NCI-H1436 treated with DMSO at 0.1 percent for 48 hours (cell line): Measurements from ENCODE around the gene CAT.

Source experiments
- DNase-seq: peaks from one replicate; lab custom pipeline; 2025; lab: John Stamatoyannopoulos, UW

CAT gene

DNA sequence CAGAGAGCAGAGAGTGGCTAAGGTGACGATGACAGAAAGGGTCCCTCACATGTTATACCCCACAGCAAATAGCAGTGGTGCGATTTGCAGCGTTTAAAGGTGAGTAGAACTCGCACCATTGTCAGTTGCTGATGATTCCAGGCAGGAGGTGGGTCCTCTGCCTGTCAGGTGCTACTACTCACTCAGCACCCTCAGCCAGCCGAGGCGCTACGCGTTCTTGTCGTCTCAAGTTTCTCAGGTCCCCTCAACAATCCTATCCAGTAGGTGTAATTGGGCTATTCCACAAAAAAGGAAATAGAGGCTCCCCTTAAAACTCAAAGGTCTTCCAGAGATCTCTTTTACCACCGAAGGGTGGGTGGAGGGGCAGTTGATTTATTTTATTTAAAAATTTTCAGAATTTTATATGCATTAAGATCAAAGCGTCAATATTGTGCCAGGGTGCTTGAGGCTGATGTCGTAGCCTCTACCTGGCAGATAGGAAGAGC, 56.5 kb downstream of the CAT start:
- DNase-seq: no peak

DNA sequence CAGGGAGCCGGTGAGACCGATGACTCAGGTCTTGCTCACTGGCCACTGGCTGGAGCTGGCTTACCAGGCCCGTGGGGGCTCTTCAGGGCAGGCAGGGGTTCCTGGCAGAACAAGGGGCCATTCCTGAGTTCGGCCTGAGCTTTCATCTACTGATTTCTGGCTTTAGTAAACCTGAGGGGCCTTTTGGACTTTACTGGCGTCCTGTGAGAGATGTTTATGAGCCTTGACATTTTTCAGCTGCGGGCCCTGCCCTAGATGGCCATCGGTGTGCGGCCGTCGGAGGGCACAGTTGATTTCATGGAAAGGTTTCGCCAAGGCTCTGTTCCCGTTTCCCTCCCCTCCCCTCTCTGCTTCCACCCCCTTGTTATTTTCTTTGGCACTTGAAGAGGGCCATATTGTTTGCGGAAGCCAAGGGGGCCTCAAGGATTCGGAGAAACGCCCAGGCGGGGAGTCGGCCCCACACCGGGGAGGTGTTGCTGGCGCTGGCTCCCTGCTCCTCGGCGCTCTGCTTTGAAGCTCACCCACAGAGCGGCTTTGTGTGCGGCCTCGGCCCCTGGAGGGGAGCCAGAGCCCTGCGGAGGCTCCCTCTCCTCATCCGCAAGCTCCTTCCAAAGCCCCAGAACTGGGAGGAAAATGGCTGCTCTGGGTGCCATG, 57.1 kb downstream of the CAT start:
- DNase-seq: no peak

DNA sequence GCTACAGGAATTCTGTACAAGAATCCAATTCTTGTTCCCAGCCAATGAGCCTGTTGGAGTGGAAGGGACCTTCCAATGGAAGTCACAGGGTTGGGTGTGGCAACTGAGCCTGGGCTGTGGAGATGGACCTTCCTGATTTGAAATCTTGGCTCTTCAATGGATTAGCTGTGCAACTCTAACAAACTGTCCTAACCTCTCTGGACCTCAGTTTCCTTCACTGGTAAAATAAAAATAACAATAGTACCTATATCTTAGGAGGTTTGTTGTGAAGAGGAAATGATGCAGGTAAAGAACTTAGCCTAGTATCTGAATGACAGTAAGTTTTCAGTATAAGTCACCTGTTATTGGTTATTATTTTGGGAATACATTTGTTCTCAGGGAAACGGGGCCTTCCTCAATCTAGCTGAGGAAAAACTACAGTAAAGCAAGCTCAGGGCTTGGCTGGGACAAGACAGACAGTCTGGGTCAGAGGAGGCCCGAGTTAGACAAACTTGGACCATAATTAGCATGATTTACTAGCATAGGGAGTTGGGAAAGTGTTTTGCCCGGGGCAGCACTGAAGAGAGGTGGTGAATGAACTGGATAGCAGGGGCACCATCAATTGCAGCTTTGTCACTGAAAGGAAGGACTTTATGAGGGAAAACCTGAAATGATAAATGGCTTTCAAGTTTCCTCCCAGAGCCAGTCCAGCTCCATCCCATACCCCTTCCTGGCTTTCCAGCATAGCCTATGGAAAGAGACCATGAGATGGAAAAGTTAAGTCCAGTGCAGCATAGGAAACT, 61.2 kb downstream of the CAT start:
- no peak for DNase-seq

DNA sequence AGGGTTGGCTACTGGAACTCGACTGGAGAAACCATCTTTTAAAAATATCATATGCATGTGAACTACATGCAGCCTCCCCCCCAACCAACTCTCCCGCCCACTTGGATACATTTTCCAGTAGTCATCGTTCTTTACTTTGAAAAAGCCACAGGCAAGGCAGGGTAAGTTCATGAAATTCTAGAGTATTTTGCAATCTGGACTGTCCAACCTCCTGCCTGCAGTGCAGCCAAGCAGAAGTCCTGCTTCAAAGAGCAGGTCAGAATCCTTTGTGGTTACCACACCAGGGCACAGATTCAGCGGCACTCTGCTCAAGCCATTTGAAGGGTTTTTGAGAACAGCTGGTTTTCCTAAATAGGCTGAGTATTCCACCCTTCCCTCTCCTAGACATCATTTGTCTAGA, 62.8 kb downstream of the CAT start:
- DNase-seq: no peak

DNA sequence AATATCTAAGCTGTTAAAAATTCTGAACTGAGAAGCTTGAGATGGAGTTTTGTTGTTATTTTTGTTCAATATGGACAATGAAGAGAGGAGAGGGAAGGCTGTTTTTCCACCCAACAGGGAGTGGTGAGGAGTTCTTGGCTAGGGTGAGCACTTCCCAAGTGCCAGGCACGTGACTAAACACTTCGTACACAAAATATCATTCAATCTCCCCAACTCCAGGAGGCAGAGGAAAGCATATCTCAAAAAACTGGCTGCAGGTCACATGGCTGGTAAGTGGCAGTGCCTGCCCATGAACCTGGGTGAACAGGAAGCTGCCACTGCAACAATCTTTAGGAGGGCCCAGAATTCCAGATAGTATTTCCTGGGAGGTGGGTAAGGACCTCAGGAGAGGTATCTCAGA, 63.2 kb downstream of the CAT start:
- no peak for DNase-seq

DNA sequence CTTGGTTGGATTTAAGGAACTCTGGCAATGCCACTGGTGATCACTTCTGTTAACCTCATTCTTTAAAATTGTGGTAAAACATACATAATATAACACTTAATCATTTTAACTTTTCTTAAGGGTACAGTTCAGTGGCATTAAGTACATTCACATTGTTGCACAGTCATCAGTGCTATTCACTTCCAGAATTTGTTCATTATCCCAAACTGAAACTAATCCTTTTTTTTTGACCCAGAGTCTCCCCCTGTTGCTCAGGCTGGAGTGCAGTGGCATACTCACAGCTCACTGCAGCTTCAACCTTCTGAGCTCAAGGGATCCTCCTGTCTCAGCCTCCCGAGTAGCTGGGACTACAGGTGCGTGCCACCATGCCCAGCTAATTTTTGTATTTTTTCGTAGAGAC, 64.2 kb downstream of the CAT start:
- no peak for DNase-seq

DNA sequence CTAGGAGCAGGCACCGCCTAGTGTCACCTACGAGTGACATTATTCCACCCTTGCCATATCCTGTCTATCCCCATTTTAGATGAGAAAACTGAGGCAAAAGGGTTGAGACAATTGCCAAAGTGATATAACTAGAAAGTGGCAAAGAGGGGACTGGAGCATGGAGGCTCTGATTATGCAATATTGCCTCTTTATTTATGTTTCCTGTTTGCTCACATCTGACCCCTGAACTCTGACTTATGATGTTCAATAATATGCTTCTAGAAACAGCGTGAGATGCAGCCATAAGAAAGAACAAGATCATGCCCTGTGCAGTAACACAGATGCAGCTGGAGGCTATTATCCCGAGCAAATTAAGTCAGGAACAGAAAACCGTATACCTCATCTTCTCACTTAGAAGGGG, 67.1 kb downstream of the CAT start:
- DNase-seq: no peak

DNA sequence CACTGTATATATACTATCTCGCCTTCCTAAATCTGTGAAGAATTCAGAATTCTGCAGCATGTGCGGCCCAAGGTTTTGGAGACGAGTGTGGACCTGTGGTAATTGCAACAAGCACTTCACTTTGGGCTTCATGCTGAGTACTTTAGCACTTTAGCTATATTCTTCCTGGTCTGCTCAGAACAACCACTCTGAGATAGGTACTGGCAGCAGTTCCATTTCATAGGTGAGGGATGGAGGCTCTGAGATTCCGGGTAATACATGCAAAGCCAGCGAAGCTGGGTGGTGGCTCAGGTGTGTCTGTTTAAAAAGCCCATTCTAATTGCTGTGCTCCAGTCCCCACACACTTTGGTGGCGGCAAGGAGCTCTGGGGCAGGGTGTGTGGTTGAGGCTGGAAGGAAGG, 68.4 kb downstream of the CAT start:
- DNase-seq: no peak

DNA sequence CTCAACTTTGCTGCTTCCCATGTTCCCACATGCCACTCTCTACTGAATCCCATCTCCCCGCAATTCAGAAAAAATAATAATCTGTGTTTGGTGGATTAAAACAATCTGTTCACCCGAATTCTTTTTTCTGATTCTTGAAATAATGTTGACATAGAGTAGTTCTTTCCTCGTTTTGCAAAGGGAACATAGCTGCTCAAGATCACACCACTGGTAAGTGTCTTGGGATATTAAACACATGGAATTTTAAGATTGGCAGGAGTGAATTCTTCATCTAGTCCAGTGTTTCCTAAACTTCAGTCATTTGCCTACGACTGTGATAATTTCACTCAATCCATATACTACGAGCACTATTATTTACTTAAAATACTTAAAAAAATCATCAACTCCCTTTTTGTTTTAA, 68.9 kb downstream of the CAT start:
- DNase-seq: no peak

DNA sequence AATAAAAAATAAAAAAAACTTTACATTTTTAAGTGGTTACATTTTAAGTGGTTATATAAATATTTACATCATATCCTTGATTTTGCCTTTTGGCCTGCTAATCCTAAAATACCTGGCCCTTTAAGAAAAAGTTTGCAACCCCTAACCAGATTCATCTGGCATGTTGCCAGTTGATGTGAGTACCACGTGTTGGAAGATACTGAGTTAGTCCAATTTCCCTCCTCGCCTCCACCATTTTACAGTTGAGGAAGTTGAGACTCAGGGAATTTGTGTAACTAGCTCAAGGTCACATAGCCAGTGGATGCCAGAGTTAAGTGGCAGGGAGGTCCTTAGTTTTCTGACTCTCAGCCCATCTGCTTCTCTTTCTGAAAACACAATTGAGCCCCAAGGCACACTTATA, 69.8 kb downstream of the CAT start:
- DNase-seq: no peak

DNA sequence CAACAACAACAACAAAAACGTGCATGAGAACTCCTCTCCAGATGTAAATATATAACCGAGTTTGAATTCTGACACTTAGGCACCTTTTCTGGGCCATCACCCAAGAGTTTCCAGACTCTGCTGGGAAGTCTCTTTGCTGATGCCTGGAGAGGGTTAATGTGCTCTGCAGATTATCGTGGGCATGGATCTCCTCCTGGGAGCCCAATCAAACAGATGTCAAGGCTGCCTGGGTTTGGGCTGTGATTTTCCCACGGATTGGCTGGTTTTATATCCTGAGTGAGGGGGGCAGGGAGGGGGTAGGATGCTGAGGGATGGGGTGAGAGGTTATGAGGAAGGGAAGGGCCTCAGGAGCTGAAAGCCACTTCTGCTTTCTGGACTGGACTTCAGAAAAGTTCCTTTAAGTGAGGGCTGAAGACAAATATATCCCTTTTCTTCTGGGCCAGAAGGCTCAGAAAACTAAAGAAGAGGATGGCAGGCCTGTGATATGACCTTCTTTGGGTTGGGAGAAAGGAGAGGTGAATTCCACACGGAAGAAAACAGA, 70.7 kb downstream of the CAT start:
- no peak for DNase-seq

DNA sequence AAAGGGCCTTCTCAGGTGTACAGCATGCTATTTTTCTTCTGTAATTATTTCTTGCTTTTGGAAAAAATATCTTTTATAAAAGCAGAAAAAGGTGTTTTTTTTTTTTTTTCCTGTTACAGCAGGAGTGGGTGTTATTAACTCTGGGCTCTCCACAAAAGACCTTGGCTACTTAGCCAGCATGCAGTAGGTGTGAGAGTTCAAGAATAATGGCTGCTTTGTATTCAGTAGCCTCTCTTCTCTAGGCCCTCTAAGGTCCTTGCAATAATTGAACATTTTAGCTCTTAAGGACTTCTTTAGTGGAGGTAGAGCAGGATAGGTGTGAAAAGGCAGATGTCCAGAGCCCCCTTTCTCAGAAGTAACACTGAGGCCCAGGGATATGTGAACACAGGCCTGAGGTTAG, 71.5 kb downstream of the CAT start:
- DNase-seq: no peak

DNA sequence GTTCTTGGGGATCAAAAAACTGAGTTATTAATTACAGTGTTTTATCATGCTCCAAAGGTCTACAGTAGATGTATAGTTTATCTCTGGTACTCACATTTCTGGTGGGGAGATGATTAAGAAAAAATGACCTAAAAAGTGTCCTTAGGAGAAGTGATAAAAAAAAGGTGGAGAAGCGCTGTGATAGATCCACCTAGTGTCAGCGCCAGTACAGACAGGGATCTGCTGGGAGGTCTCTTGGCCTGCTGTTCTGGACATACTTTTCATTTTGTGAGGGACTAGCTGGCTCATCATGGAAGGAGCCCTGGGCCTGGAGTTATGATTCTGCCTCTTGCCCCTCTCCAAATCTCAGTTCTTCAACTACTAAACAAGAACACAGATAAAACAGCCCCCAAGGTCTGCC, 71.9 kb downstream of the CAT start:
- DNase-seq: no peak

DNA sequence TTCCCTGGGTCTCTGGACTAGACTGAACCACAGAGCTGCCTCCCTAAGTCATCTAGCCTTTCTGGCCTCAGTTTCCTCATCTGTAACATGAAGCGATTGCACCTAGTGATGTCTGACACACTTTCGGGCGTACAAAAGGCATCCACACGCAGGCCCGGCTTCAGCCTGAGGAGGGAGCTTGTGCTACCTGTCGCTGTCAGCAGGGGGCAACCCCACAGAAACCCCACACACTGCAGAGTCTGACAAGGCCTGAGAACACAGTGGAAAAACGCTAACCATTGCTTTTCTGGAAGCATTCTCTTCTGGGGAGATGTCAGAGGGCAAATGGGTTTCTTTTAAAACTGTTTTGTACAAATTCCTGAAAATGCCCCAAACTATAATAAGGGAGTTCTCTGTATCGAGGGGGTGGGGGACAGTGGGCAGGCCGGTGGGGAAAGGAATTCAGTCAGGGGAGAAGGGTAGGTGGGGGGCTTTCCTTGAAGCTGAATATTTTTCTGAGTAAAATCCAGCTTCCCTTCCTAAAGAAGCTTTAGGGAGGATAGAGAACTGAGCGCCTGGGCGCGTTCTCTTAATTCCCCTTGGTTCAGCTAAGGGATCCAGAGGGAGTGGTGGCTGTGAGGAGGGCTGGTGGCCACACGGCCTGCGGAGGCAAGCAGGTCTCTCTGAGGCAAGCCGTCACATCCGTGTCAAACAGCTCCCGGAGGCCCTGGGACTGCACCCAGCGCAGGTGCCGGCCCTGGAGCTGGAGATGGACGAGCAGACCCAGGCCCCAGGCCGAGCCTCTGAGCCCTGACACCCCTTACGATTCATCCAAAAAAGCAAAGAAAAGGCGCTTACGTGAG, 74.3 kb downstream of the CAT start:
- DNase-seq: no peak

DNA sequence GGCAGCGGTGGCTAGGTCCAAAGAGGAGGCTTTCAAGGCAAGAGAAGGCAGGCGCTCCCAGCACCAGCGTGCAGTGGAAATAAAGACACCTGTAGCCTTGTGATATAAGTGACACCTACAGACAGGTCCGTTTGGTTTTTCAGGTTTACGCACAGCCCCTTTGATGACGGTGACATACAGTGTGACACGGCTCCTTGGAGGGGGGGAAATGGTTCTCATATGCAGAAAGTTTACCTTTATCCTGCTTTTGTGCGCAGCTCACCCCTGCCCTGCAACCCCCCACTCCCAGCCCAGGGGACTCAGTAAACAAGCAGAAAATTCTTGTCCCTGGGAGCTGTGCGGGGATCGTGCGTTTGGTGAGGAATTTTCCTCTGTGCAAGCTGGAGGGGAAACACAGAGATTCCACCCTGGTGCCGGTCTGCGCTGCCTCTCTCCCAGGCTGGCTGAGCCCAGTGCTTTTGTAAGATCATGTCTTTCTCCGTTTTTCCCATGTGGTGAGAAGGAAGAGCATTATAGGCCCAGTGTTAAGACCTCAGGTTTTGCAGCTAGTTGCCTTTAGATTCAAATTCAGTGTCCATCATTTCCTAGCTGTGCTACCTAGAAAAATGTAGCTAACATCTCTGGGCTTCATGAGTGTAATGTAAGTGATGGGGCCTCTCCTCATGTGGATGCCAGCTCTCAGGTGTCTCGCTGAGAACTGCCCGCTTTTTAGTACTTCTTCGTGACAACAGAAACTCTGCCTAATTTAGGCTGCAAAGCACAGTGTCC, 75.1 kb downstream of the CAT start, which contains the start of gene ELF5:
Gene ELF5 (minus strand): TSS at position 113 of the 768 bp plus-strand sequence. CDS start 8,045 bp downstream, outside the sequence.
- DNase-seq: no peak

DNA sequence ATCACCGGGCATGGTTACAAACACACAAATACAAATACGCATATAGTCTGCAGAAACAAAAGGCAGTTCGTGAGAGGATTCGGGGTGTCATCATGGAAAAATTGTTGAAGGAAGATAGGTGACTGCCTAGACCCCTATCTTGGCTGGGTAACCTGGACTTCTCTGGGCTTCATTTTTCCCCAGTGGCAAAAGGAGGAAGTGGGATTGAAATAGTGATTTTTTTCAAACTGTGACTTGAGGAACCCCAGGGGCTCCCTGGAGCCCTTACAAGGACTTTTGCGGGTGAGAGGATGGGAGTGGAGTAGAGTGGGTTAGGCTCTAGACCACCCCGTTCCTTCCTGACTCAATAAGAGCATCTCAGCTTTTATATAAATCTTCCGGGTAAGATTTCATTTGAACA, 75.9 kb downstream of the CAT start:
- no peak for DNase-seq

DNA sequence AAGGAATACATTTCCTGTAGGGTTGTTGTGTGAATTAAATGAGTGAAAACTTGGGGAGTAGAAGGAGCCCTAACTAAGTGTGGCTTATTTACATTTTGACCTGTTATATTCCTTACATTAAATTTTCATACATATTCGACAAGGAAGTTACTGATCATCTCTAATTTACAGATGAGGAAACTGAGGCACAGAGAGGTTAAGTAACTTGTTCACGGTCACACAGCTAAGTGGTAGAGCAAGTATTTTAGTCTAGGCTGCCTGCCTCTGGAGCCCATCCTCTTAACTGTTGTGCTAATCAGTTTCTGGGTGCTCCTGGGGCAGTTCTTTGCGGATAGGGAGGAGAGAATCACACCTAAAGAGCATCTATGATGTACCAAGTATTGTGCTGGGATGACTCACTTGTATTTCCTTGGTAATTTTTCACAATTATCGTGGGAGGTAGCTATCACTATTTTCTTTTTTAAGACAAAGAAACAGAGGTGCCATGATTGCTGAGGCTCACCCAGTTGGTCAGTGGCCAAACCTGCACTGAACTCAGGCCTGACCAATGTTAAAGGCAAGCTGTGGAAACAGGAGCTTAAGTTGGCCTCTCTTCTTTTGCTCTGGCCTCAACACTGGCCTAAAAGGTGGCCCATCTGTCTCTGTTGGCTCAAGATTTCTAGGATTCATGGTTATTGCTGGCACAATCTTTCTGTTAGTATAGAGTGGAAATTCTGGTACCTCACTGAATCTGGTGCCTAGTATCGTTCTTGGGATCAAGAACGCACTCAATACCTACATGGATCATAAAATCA, 77.7 kb downstream of the CAT start:
- no peak for DNase-seq

DNA sequence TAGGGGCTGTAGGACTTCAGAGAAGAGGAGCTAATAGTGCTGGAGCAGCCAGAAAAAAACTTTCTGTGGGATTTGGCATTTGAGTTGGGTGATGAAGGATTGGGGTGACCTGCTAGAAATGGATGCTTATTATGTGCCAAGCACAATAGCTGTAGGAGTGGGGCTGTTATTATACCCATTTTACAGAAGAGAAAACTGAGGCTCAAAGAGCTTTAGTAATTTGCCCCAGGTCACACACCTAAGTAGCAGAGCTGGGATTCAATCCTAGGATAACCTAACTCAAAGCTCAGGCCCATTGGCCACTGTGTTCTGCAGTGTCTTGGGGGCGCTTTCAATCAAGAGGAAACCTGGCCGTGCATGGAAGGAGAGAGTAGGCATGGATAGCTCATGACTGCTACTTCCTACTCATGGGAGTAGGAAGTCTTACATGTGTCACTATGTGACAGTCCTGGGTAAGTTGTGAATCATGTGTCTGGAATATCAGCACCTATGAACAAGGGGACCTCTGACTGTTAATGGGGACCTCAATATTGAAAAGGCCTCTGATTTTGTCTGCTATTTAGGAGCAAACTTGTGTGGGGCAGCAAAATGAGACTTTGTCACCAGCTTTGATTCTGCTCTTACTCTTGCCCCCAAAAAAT, 81.0 kb downstream of the CAT start:
- no peak for DNase-seq

DNA sequence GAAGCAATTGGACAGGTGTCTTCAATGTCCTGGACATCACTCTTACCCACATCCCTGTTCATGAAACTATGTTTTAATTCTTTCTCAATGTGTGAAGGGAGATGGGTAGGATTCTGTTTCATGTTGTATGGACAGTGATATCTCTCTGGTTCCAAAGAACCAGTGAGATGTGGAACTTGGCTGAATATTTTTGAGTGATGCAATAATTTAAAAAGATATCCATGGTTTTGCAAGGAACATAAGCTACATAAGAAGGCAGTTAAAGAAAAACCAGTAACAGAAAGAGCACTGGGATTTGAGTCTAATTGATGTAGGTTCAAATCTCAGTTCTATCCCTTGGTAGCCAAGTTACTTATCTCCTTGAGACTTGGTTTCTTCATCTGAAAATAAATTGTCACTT, 82.5 kb downstream of the CAT start:
- no peak for DNase-seq
